HG03520 (cell line): ENCODE results near the gene CTNNA1.

Experiments
- ATAC-seq: cut with Tn5 transposase; IDR thresholded peaks from one replicate; pipeline ENCODE4 v1.9.1; 2021; ENCODE audit warnings: mild to moderate bottlenecking, moderate library complexity; ENCODE audit not compliant: unreplicated experiment

The CTNNA1 gene

DNA sequence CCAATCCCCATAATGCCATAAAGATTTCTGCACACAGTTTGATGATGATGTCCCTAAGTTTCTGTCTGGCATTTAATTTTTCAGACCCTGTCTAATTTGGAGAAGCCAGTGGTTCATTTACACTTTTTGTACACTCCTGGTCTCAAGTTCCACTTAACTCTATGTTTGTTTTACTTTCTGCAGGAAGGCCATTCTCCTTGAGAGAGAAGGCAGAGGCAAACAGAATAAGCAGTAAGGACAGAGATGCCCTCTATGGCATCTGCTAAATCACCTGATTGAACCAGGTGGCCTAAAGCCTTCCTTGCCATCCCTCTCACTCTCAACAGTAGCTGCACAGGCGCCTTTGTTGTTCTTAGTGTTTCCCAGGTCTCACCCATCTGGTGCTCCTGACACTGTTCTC lies 208.0 kb downstream of the CTNNA1 start:
- ATAC-seq: no peak

DNA sequence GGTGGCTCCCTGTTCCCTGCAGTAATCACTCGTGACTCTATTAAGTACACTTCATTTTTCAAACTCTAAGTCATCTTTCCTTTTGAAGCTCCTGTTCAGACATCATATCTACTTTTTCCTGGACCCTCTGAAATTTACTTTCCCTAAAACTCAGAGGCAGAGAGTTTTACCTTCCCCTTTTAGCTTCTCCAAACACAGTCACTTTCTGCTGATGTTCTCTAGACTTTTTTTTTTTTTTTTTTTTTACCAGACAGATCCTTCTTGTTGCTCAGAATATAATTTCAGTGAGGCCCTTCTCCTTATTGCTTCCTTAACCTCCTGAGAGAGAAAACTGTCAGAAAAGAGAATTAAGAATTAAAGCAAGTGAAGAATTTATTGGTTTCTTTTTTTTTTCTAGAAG lies 208.5 kb downstream of the CTNNA1 start:
- ATAC-seq: no peak

DNA sequence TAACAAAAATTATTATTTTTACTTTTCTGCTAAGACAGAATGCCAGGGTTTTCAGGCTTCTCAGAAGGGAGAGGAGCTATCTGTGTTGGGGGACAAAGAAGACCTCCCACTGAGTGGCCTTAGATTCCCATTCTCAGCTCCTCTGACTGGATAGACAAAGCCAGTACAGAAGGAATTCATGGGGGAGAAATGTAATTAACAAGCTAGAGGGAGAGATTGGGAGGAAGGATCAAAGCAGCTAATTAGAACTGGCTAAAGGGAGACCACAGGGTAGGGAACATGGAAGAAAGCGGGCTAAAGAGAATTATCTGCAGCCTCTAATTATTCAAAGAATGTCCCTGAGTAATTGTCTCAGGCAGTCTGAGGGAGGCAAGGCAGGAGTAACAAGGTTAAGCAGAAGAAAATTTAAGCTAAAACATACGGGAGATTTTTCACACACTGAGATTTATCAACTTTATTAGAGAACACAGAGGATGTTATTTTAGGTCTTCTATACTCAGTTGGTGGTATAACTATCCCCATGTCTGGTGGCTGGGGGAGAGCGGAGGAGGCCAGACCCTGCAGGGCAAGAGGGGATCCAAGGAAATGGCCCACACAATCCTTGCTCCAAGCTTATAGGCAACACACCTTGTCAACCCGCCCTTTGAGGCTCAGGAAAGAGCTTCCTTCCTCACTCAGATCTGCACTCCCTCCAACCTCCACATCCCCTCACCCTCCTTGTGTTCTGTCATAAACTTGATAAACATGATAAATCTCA lies 209.6 kb downstream of the CTNNA1 start:
- no peak for ATAC-seq

DNA sequence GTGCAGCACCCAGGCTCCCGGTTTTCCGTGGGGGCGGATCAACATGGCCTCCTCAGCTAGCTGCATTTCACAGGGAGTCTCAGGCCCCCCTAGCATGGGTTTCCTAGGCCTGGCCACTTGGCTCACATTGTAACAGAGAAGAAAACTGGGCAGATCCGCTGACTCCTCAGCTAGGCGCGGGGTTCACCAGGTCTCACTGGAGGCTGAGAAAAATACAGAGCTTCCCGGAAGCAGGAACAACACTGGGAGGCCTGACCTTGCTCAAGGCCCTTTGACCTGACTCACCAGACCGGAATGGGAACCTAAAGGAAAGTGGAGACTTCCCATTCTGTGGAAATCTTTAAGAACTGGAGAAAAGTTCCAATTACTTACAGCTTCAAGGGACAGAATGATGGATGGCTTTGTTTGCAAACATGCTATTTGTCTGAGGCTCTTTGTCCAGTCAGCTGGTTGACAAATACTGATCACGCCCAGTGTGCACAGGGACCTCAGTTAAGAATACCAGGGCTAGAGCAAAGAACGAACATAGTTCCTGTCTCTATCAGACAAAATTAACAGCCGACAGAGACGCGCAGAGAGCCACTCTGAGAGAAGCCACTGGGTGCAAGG lies 210.6 kb downstream of the CTNNA1 start:
- ATAC-seq: no peak

DNA sequence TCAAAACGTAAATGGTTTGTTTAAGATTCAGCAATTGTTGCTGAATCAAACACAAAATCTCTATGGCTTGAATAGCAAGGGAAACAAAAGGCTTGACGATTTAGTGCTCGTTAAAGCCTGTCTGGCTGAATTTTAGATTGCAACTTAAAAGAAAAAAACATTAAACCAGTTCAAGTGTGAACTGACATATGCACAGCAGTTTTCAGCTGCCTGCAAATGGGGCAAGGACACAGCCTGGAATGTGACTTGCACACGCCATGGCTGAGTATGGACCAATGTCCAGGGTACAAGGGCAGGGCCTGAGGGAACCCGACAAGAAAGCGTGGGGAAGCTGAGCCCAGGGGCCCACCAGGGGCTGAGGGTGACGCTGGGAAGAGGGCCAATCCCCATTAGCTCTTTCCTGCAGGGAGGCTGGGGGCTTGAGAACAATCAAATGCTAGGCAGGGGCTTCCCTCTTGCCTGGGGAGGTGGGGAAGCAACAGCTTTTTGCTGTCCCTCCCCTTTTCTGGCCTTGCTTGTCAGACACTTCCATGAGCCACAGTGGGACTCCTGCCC lies 211.5 kb downstream of the CTNNA1 start:
- no peak for ATAC-seq

DNA sequence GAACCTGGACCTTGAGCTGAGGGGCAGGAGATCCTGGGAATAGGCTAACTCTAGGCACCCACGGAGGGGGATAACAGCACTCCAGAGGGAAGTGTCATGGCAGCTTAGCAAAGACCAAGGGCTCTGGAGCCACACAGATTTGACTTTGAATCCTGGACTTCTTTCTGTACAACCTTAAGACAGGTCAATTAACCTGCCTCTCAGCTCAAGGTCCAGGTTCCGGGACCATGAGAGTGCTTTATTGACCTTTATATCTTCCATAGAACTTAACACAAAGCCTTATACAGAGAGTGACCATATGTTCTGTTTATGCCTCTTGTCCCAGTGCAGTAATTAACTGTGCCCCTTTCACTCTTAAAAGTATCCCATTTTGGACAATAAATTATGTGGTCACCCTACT lies 212.4 kb downstream of the CTNNA1 start:
- no peak for ATAC-seq

DNA sequence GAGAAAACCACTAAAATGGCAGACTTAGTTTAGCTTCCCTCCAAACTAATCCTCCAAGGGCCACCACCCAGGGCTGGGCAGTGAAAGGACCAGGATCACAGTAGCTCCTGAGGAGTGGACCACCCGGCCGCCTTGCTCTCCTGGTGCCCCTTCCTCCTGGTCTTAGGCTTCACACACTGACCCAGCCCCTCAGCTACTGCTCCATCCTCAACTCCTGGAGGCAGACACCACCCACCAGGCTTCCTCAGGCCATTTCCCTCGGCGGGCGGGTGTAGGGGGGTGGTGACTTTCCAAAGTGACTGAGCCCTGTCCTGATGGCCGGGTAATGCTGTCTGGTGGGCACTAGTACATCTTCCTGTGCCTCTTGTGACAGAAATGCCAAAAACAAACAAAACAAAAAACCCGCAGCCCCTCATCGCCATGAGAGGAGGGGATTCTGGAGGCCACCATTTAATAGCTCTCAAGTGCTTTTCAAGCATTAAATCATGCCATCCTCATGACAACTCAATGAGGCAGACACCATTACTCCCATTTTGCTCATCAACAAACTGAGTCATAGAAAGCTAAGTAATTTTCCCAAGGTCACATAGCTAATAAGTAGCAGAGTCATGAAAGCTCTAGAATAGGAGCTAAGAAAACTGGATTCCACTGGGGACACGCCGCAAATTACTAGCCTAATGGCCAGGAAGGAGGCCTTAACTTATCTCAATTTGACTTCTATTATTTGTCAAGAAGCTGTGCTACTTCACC lies 213.2 kb downstream of the CTNNA1 start:
- no peak for ATAC-seq

DNA sequence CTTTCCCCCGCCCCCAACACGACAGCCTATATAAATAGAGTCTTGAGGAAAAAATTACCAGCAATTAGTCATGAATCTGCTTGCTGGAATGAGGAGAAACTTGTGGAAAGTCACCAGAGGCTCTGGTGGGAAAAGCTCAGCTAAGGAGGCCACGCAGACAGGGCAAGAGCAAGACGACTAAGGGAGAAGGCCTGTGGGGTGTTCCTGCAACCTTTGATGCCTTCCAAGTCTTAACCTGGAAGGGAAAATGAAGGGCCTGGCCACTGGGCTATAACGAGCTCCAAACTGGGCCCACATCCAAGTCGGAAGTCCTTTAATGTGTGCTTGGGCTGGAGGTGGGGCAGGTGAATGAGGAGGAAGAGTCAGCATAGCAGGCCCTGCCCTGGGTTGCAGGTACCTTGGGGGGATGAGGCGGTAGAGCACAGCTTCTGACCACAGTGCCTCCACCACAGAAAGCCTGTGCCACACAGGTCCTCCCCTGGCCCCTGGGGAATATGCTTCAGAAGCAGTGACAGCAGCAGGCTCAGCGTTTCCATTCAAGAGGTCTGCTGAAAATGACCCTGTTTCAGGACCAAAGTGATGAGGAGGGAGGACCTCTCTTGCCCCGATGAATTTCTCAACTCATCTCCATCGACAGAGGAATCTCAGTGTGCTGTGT lies 214.7 kb downstream of the CTNNA1 start:
- no peak for ATAC-seq

DNA sequence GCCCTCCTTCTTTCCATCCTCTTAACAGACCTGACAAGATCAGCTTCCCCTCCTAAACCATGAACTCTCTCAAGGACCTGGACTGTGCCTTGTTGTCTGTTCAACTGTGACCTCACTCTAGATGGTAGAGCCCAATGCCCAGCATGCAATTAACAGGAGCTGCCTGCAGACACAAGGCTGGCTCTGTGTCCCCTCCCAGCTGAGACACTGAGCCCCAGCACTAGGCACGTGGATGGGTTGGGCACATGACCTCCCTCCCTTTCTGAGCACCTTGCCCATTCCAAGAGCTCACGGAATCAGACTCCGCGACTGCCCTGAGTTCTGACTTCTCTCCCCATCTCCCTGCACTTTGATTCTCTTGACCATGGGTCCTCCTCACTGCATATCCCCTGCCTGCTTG lies 215.4 kb downstream of the CTNNA1 start:
- no peak for ATAC-seq

DNA sequence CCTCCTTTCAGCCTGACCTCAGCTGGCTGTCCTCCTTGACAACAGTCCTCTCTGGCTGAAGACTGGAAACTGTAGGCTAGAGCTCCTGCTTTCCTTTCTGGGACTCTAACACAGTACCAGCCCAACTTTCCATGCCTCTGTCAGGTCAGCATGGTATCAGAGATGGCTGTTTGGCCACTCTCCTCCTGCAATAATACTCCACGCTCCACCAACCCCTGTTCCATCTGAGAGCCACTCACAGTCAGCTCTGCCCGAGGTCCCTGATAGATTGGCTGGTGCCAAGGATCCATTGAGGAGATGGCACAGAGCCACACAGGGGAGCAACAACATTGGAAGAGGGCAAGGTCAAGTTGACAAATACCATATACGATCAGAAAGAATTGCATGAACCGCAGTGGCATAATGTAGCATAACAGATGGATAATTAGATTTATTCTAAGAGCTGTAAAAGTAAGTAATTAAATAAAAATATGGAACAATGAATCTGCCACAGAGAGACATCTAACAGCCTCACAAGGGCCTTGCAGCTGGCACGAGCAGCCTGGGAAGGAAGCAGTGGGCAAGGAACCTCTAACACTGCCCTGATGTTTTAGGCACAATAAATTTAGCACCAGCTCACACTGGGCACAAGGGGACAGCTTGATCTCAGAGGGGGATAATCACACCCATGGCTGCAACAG lies 216.2 kb downstream of the CTNNA1 start:
- no peak for ATAC-seq

DNA sequence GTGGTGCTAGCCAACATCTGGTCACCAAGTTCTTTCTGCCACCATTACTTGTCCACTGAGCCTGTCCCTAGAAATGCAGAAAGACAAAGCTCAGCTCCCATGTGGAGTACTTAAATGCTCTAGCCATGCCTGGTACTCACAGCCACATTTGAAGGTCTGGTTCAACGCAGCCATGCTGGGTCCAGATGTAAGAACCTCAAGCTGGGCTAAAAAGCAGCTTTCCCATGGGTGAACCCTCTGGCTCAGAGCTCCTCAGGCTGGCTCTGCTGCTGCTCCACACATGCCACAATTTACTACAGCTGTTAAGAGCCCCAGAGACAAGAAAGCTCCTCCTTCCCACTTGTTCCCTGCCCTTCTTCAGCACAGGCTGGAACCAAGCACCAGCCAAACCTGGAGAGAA lies 219.0 kb downstream of the CTNNA1 start:
- ATAC-seq: no peak

DNA sequence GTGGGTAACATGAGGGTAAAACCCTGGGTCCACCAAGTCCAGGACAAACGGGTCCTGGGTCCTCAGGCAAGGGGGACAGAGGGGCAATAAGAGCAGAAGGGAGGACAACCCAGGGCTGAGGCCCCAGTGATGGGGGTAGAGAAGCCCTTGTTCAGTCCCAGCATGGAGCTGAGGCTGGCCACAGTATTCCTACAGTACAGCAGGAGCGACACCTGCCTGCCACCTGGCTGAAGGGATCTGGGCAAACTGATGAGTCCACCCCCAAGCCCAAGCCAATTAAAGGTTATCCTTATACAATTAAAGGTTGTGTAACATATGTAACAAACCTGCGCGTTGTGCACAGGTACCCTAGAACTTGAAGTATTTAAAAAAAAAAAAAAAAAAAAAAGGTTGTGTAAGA lies 219.6 kb downstream of the CTNNA1 start:
- no peak for ATAC-seq

DNA sequence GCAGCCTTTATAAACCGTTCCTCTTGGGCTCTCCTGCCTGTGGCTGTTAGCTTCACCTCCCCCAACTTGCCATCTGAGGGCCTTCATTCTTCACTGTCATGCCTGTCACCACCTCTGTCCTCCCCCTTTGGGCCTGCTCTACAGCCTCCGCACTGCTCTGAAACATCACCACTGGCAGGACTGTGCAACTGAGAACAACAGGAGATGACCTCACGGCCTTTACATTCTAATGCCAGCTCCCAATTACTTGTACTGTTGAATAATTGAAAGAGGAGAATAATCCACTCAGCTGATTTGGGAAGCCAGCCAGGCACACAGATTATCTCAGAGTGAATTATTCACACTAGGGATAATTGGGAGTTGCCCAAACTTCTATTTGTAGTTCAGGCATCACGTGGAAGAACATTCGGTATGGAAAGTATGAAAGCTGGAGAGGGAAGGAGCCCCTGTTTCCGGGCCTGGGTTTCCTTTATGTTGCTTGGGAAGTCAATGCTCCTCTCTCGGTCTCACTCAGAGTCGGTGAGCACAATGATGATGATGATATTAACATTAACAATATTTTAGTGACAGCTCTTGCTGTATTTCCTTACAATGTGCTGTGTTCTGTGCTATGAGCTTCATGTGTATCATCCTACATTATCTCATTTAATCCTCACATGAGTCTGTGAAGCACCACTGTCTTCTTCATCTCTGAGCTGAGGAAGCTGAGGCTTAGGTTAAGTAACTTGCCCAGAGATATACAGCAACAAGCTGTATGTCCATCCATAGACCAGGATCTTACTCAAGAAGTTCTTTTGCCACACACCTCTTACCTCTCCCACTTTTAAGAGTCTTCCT lies 221.2 kb downstream of the CTNNA1 start:
- ATAC-seq: no peak

DNA sequence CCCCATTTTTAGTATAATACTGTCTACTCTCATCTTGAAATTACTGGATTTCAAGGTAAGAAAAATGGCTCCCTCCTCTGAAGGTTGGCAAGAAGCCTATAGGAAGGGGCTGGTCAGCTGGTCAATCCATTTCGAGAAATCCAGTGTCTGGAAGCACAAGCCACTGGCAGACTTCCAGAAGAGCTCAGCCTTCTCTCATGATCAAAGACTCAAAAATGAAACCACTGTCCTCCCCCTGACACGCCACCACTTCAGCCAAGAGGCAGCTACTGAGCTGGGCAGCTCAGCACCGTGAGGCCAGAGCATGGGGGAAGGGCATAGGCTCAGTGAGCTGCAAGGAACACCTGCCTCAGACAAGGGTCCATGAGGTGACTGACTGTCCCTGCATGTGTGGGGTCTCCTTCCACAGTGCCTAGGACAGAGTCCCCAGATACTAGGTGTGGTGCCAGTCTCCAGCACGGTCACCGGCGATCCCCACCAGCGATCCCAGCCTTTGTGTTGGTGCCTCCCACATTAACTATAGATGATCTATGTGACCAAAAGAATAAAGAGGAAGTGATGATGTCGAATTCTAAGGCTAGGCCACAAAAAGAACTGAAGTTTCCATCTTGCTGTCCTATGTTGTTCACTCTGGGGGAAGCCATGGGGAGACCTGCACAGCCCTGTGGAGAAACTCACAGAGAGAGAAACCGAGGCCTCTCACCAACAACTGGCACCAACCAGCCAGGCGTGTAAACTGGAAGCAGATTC lies 222.0 kb downstream of the CTNNA1 start:
- ATAC-seq: no peak

DNA sequence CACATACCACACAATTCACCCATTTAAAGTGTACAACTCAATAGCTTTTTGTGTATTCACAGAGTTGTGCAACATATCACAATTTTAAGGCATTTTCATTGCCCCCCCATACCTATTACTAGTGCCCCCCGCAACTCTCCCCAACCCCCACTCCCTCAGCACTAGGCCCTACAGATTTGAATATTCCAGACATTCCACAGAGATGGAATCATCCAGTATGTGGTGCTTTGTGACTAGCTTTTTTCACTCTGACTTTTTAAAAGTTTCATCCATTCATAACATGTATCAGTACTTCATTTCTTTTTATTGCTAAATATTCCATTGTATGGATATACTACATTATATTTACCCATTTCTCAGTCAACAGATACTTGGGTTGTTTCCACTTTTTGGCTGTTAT lies 224.9 kb downstream of the CTNNA1 start:
- ATAC-seq: no peak

DNA sequence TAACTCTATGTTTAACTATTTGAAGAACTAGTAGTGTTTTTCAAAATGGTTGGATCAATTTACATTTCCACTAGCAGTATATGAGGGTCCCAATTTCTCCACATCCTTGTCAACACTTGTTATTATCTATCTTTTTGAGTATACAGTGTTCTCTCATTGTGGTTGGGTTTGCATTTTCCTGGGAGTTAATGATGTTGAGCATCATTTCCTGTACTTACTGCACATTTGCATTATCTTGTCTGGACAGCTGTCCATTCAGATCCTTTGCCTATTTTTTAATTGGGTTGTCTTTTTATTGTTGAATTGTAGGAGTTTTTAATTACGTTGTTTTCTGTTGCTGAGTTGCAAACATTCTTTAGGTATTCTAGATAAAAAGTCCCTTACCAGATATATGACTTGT lies 225.4 kb downstream of the CTNNA1 start:
- no peak for ATAC-seq

DNA sequence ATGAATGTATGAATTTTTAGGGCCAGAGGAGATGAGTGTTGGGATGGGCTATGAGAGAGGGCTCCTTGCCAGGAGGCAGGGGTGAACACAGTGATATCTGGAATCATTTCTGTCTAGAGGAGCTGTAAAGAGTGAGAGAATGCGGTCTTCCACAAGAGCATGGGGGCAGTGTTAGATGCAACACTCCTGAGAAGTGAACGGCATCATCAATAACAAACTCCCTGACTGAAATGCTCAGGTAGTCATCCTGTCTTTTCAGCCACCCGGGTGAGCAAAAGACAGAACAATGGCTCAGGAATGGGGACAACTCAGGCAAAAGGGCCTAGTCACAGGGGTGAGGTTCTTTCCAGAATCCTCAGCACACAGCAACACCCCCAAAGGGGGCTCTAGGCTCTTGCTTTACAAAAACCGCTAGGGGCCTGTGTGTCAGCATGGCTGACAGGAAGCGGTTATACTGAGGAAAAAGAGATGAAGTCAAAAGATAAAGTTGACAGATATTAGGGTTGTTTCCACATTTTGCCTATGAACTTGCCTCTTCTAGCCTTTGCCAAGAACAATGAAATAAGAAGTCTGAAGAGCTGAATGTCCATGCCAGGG lies 226.6 kb downstream of the CTNNA1 start:
- no peak for ATAC-seq

DNA sequence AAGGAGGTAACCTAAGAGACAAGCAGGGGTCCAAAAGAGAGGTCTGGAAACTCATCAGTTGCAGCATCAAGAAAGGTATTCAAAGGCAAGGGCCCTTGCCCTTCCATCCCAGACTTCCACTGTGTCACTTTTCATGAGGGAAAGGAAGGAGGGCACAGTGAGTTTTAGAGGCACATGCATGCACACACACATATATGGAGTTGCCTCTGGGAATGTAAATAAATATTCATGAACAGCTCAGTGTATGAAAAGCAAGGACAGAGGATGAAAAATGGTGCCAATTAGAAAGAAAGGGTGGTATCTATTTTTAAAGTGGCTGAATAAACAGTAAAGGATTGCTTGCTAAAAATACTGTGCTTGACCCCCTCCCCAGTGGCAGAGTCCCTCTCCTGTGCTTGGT lies 227.2 kb downstream of the CTNNA1 start:
- ATAC-seq: no peak

DNA sequence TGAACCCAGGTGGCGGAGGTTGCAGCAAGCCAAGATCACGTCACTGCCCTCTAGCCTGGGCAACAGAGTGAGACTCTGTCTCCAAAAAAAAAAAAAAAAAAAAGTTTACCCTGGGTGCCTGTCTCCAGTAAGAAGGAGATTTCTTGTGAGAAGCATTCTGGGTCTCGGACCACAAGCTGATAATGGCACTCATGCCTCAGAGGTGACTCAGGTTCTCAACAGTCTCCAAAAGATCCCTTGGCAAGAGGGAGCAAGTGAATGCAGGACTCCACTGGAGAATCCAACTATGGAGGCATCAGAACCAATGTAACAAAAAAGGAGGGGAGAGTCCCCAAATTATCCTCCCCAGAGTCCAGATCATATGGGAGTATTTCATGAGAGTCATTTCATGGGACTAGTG lies 227.9 kb downstream of the CTNNA1 start:
- ATAC-seq: no peak
